Ureter (tissue), 1 donor: ENCODE data around the gene P2RY2. TPM values are rescaled to one million over a fixed set of nuclear protein-coding genes. Genes with fewer than 3 reads are reported as not detected.

Experiments
- DNase-seq: peaks from one replicate; pipeline ENCODE4 v3.0.0-alpha.2; 2020; ENCODE audit warnings: low spot score
- total RNA-seq: library from RNA; stranded (reverse); gene quantifications from one replicate; pipeline ENCODE4 v1.2.4, GENCODE V29; 2023
- donor health status: DM: yes; HTN: yes; CAD: no.

The P2RY2 gene
- total RNA-seq, 1 donor from 2014 or later: 20.2 TPM

DNA sequence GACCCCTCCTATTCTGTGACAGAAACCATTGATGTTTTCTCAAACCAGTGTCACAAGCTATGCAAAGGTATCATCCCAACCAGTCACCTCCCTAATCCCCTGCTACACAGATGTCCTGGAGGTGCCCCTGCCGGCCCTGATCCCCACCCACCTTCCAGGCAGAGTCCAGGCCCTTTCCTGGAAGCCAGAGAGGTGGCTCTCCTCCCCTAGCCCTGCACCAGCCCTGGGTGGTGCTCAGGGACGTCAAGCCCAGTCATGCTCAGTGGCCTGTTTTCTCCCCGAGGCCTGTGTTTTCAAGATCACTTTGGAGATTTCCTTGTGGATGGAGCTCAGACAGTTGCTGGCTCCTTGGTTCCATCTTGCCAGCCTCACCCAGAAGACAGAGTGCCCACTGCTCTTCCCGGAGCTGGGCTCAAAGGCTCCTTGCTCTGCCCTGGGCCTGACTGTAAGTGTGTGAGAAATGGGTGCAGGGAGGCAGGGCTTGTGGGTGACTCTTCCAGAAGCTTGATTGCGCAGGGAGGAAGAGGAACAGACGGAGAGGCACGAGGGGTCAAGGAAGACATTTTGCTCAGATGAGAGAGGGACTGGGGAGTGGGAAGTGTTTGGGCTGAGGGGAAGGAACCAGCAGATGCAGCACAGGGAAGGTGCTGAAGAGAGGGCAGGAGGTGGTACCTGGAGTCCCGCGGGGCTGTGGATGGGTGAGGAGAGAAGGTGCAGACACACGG lies 65.4 kb downstream of the P2RY2 start:
- DNase-seq: no peak

DNA sequence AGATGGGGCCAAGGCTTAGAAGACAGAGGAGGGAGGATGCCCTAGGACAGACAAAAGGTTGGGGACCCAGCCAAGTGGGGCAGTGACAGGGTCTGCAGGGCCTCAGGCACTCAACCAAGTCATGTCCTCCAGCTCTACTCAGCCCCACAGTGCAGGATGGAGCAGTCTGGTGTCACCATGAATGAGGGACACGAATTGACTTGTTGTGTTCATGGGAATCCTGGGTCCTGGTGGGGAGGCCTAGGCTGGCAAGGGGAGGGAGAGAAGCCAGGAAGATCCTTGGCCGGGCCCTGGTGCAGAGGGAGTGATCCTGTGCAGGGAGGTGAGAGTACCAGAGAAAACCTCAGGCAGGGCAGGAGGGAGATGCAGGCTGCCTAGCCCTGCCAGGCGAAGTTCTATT lies 66.0 kb downstream of the P2RY2 start:
- no peak for DNase-seq

DNA sequence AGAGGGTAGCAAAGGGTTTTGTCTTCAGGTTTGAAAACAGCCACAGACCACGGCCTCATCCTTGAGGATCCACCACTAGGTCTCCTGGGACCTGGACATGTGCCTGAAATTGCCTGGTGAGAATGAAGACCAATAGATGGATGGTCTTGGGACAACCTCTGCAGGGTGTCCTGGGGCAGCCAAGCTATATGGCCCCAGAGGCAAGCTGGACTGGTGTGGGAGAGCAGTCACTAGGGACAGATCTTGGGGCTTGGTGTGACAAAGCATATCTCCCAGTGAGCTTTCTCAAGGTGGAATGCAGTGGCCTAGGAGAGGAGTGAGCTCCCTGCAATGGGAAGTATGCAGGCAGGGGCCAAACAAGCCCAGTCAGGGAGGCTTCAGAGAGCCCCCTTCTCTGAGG lies 67.6 kb downstream of the P2RY2 start:
- DNase-seq: no peak

Other genes starting within 250 kb of the P2RY2 start
- gene FCHSD2, start 76.0 kb upstream of the P2RY2 start, total RNA-seq: 42.5 TPM
- gene P2RY6, start 54.1 kb downstream of the P2RY2 start, total RNA-seq: 2.2 TPM
- gene ARHGEF17, start 90.0 kb downstream of the P2RY2 start, total RNA-seq: 71.5 TPM
- gene RELT, start 158.1 kb downstream of the P2RY2 start, total RNA-seq: 3.6 TPM